Neural crest cell (in vitro differentiated cells): ENCODE measurements around the gene PPM1D. TPM values are rescaled to one million over a fixed set of nuclear protein-coding genes. Genes with fewer than 3 reads are reported as not detected.
"Not testable (repeated sequence)": the region's sequence is repeated elsewhere in the genome, so short reads cannot be mapped to it uniquely, and the experiment has no call there.

Experiments used
- DNase-seq: peaks from one replicate; pipeline ENCODE4 v3.0.0; 2021; ENCODE audit warnings: low read depth, mixed read lengths, low spot score
- H3K27ac Mint-ChIP-seq: one replicate; pipeline ENCODE4 v1.8.0; 2021; ENCODE audit warnings: mild to moderate bottlenecking, mixed read lengths; ENCODE audit not compliant: unreplicated experiment
- H3K27me3 Mint-ChIP-seq: 2 replicates; pipeline ENCODE4 v1.8.0; 2021; ENCODE audit warnings: low read depth, mild to moderate bottlenecking, mixed read lengths
- H3K36me3 Mint-ChIP-seq: 2 replicates; pipeline ENCODE4 v1.8.0; 2021; ENCODE audit warnings: low read depth, mild to moderate bottlenecking, mixed read lengths
- H3K4me1 Mint-ChIP-seq: 2 replicates; pipeline ENCODE4 v1.8.0; 2021; ENCODE audit warnings: mixed read lengths
- H3K4me3 Mint-ChIP-seq: one replicate; pipeline ENCODE4 v1.8.0; 2021; ENCODE audit warnings: mild to moderate bottlenecking, mixed read lengths
- H3K9me3 Mint-ChIP-seq: 2 replicates; pipeline ENCODE4 v1.8.0; 2021; ENCODE audit warnings: mixed read lengths
- CTCF ChIP-seq: fragments of 200-600 bp; sonication (generic); conservative IDR thresholded peaks from 2 replicates; pipeline ENCODE4 v1.5.0; 2021; ENCODE audit warnings: antibody characterized with exemption, mild to moderate bottlenecking
- total RNA-seq: library from RNA; stranded (reverse); gene quantifications from 2 replicates; pipeline ENCODE4 v1.2.1, GENCODE V29; 2021

PPM1D gene
- total RNA-seq, 1 donor from 2014 or later = 23.8 TPM

GRCh38 chr17:60585887-60586286, 14.1 kb upstream of the PPM1D start:
- Mint-ChIP-seq H3K27ac (no peak overlapping the region), H3K27me3 (peaks cover 3% of the 10 kb centered on the region), H3K36me3 (no peaks in the 10 kb centered on the region), H3K4me1 (no peaks in the 10 kb centered on the region), H3K4me3 (no peak overlapping the region), H3K9me3 (no peaks in the 10 kb centered on the region)
- no peak for DNase-seq
- TF ChIP-seq CTCF = no peak

GRCh38 chr17:60586288-60586974, 13.6 kb upstream of the PPM1D start:
- no peak for DNase-seq
- no peak overlapping the region for H3K27ac Mint-ChIP-seq
- no peaks in the 10 kb centered on the region for H3K36me3 Mint-ChIP-seq
- peaks cover 3% of the 10 kb centered on the region for H3K27me3 Mint-ChIP-seq
- H3K4me1 Mint-ChIP-seq = no peaks in the 10 kb centered on the region
- H3K4me3 Mint-ChIP-seq = no peak overlapping the region
- TF ChIP-seq CTCF = no peak
- H3K9me3 Mint-ChIP-seq = no peaks in the 10 kb centered on the region

- Mint-ChIP-seq H3K27me3 (peaks cover 3% of the 10 kb centered on the region), H3K4me1 (no peaks in the 10 kb centered on the region), H3K36me3 (no peaks in the 10 kb centered on the region), H3K4me3 (no peak overlapping the region), H3K9me3 (no peaks in the 10 kb centered on the region), H3K27ac (no peak overlapping the region)
- no peak for TF ChIP-seq CTCF
- DNase-seq = no peak
Measured at GRCh38 chr17:60590070-60590469, 9.9 kb upstream of the PPM1D start.

- no peak for TF ChIP-seq CTCF
- DNase-seq = no peak
- H3K4me3 Mint-ChIP-seq = no peak overlapping the region
- H3K9me3 Mint-ChIP-seq = no peaks in the 10 kb centered on the region
- no peaks in the 10 kb centered on the region for H3K4me1 Mint-ChIP-seq
- peaks cover 3% of the 10 kb centered on the region for H3K27me3 Mint-ChIP-seq
- no peak overlapping the region for H3K27ac Mint-ChIP-seq
- H3K36me3 Mint-ChIP-seq = no peaks in the 10 kb centered on the region
Measured at GRCh38 chr17:60592750-60593149, 7.2 kb upstream of the PPM1D start.

- H3K27ac Mint-ChIP-seq, H3K27me3 Mint-ChIP-seq, H3K9me3 Mint-ChIP-seq, DNase-seq, H3K4me3 Mint-ChIP-seq, H3K4me1 Mint-ChIP-seq, H3K36me3 Mint-ChIP-seq: not testable (repeated sequence)
Measured at GRCh38 chr17:60593441-60594036, 6.5 kb upstream of the PPM1D start.

- DNase-seq, H3K9me3 Mint-ChIP-seq, H3K27ac Mint-ChIP-seq, H3K27me3 Mint-ChIP-seq, H3K36me3 Mint-ChIP-seq, H3K4me3 Mint-ChIP-seq: not testable (repeated sequence)
- peaks cover 11% of the 10 kb centered on the region for H3K4me1 Mint-ChIP-seq
Measured at GRCh38 chr17:60594170-60594569, 5.8 kb upstream of the PPM1D start.
